Activated naive CD4-positive, alpha-beta T cell treated with anti-CD3 and anti-CD28 coated beads, Interleukin-2, amount 50 U/mL, for 72 hours (primary cell): ENCODE data around the gene PPP1R10. TPM values are rescaled to one million over a fixed set of nuclear protein-coding genes. Genes with fewer than 3 reads are reported as not detected.
A peak's percentile ranks its signal among the peaks of the same experiment; 100 is the strongest.

Experiments
- ATAC-seq, 2 donors: fragments of 150-1000 bp; cut with Tn5 transposase; 2 replicates each; pipeline ENCODE4 v1.10.0; 2021; ENCODE audit warnings: mild to moderate bottlenecking in 2 of 2, moderate library complexity in 2 of 2
- DNase-seq, 2 donors: peaks; one replicate each; pipeline ENCODE4 v3.0.0; 2021 to 2022; ENCODE audit warnings: low spot score in 2 of 2
- H3K27ac Mint-ChIP-seq, 2 donors: one replicate each; pipeline ENCODE4 v1.8.0; 2022; ENCODE audit warnings: mild to moderate bottlenecking in 2 of 2, mixed read lengths in 2 of 2
- H3K36me3 Mint-ChIP-seq, 2 donors: one replicate each; pipeline ENCODE4 v1.8.0; 2022; ENCODE audit warnings: mixed read lengths in 2 of 2
- H3K9me3 Mint-ChIP-seq, 2 donors: one replicate each; pipeline ENCODE4 v1.8.0; 2022; ENCODE audit warnings: mixed read lengths in 2 of 2
- total RNA-seq, 2 donors: library from RNA; stranded (reverse); gene quantifications; one replicate each; pipeline ENCODE4 v1.2.3, GENCODE V29; 2022

Gene PPP1R10
- total RNA-seq, 2 donors from 2014 or later, result 92.1 to 96.8 TPM

GRCh38 chr6:30578051-30578450, 39.0 kb downstream of the PPP1R10 start:
- Mint-ChIP-seq H3K27ac (peak overlapping the region; percentile 14 to 83), H3K36me3 (peaks cover 36 to 52% of the 10 kb centered on the region in 2 donors), H3K9me3 (no peaks in the 10 kb centered on the region)
- peak in 1 of 2 donors; percentile 35 for ATAC-seq
- no peak for DNase-seq

DNA sequence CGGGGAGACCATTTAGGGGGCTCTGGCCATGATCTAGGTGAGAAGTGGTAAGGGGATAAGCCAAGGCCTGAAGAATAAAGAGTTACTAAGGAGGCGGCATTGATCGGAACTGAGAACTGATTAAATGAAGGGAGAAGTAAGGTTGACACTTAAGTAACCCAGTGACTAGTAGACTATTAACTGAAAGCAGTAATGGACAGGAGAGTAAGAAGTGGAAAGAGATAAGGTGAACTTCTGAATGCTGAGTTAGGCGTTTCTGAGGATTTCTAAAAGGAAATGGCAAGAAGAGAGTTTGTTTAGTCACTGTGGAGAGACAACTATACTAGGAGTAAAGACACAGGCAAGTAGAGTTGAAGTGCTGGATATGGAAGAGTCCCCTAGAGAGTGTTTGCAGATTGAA, 43.9 kb downstream of the PPP1R10 start:
- no peak for ATAC-seq
- Mint-ChIP-seq H3K36me3 (peaks cover 30 to 40% of the 10 kb centered on the region in 2 donors), H3K27ac (peak overlapping the region; percentile 2 to 3), H3K9me3 (no peaks in the 10 kb centered on the region)
- DNase-seq, result no peak

- no peak for DNase-seq
- peak overlapping the region; percentile 95 to 100 for H3K27ac Mint-ChIP-seq
- H3K36me3 Mint-ChIP-seq, result peaks cover 21 to 32% of the 10 kb centered on the region in 2 donors
- no peak for ATAC-seq
- no peaks in the 10 kb centered on the region for H3K9me3 Mint-ChIP-seq
Observed at GRCh38 chr6:30572148-30572547, 44.9 kb downstream of the PPP1R10 start.

- Mint-ChIP-seq H3K27ac (peak overlapping the region; percentile 95 to 100), H3K9me3 (no peaks in the 10 kb centered on the region), H3K36me3 (peaks cover 16 to 27% of the 10 kb centered on the region in 2 donors)
- DNase-seq, result no peak
- no peak for ATAC-seq
Observed at GRCh38 chr6:30571762-30572082, 45.3 kb downstream of the PPP1R10 start.

DNA sequence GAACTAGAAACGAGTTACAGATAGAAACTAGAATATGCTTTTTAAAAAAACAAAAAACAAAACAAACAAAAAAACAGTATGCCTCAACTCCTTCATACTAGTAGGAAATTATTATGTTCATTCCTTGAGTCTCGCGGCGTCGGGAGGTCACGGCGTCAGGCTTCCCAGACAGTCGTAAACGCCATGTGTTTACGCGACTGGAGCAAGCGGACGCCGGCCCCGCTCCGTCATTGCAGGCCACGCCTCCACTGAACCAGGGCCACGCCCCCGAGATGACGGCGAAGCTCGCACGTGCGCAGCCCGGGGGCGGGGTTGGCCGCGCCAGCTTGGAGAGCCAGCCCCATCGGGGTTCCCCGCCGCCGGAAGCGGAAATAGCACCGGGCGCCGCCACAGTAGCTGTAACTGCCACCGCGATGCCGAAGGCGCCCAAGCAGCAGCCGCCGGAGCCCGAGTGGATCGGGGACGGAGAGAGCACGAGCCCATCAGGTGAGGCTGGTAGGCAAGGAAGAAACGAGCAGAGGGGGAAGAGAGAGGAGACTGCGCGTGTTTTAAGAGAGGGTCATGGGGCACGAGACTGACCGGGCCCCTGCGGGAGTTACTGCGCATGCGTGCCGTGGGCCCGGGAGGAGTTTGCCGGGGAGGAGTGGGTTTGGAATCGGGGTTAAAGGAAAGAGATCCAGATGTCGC, 45.8 kb downstream of the PPP1R10 start, which contains the start of gene ABCF1:
Gene ABCF1, plus strand, starts transcription at position 368 of the 687 bp plus-strand sequence. Its CDS starts 46 bp downstream, at position 414.
- H3K9me3 Mint-ChIP-seq, result no peaks in the 10 kb centered on the region
- peak within 1 kb of the TSS; percentile 95 to 100 for H3K27ac Mint-ChIP-seq
- peak; percentile 99 to 100 for DNase-seq
- peak; percentile 92 to 94 for ATAC-seq
- peaks cover 12 to 24% of the 10 kb centered on the region in 2 donors for H3K36me3 Mint-ChIP-seq

GRCh38 chr6:30570740-30571074, 46.3 kb downstream of the PPP1R10 start:
- no peaks in the 10 kb centered on the region for H3K9me3 Mint-ChIP-seq
- peak in 1 of 2 donors; percentile 58 for DNase-seq
- peak overlapping the region; percentile 95 to 100 for H3K27ac Mint-ChIP-seq
- peak; percentile 4 to 30 for ATAC-seq
- peaks cover 12 to 24% of the 10 kb centered on the region in 2 donors for H3K36me3 Mint-ChIP-seq

GRCh38 chr6:30570263-30570662, 46.8 kb downstream of the PPP1R10 start:
- no peak for ATAC-seq

GRCh38 chr6:30568245-30568644, 48.8 kb downstream of the PPP1R10 start:
- DNase-seq (peak in 1 of 2 donors; percentile 55), ATAC-seq (peak; percentile 26 to 56)
- no peak overlapping the region for H3K27ac Mint-ChIP-seq

More at GRCh38 chr6:30570263-30570662, 46.8 kb downstream of the PPP1R10 start:
- peak overlapping the region; percentile 4 to 95 for H3K27ac Mint-ChIP-seq
- no peaks in the 10 kb centered on the region for H3K9me3 Mint-ChIP-seq
- DNase-seq, result no peak
- H3K36me3 Mint-ChIP-seq, result peaks cover 12 to 24% of the 10 kb centered on the region in 2 donors

GRCh38 chr6:30565772-30566171, 51.3 kb downstream of the PPP1R10 start:
- Mint-ChIP-seq H3K27ac (no peak overlapping the region), H3K36me3 (peaks cover 14 to 21% of the 10 kb centered on the region in 2 donors), H3K9me3 (no peaks in the 10 kb centered on the region)
- no peak for ATAC-seq
- DNase-seq, result no peak

More at GRCh38 chr6:30568245-30568644, 48.8 kb downstream of the PPP1R10 start:
- Mint-ChIP-seq H3K9me3 (no peaks in the 10 kb centered on the region), H3K36me3 (peaks cover 20 to 24% of the 10 kb centered on the region in 2 donors)

DNA sequence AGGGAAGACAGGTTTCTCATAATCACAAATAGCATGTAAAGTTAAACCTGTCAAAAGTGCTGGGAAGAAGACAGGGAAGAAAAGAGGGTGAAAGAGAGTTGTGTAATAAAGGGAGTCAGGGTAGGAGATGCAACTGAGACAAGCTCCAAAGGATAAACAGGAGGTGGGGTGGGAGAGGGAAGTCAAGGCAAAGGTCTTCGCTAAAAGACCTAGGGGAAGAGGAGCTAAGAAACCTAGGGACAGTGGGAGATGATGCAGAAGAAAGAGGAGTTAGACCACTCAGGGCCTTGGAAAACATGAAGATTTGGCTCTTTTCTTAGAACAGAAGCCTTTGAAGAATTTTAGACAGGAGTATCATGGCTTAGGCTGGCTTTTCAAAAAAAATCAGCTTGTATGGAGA, 52.9 kb downstream of the PPP1R10 start:
- Mint-ChIP-seq H3K36me3 (peaks cover 18 to 26% of the 10 kb centered on the region in 2 donors), H3K27ac (no peak overlapping the region), H3K9me3 (no peaks in the 10 kb centered on the region)
- ATAC-seq, result no peak
- DNase-seq, result no peak

- peaks cover 26 to 34% of the 10 kb centered on the region in 2 donors for H3K36me3 Mint-ChIP-seq
- peak overlapping the region; percentile 3 to 77 for H3K27ac Mint-ChIP-seq
- no peaks in the 10 kb centered on the region for H3K9me3 Mint-ChIP-seq
- ATAC-seq (no peak), DNase-seq (no peak)
Observed at GRCh38 chr6:30562470-30563425, 54.3 kb downstream of the PPP1R10 start.

- H3K27ac Mint-ChIP-seq, result no peak overlapping the region
- no peak for ATAC-seq
- no peaks in the 10 kb centered on the region for H3K9me3 Mint-ChIP-seq
- peaks cover 40 to 47% of the 10 kb centered on the region in 2 donors for H3K36me3 Mint-ChIP-seq
- no peak for DNase-seq
Observed at GRCh38 chr6:30560930-30561329, 56.1 kb downstream of the PPP1R10 start.

DNA sequence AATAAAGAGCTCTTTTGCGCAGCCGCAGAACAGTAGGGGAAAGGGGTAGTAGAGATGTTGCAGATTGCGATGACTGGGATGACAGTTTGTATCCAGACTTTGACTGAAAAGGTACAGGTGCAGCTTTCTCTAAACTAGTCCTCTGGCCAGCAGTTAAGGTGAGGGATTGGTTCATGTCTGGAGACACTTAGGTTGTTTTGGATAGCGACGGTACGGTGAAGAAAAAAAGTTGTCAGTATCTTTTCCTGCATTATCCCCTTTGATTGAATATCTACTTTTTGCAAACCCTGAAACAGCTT, 59.4 kb downstream of the PPP1R10 start:
- Mint-ChIP-seq H3K9me3 (no peaks in the 10 kb centered on the region), H3K27ac (peak overlapping the region; percentile 99), H3K36me3 (peaks cover 46 to 56% of the 10 kb centered on the region in 2 donors)
- peak in 1 of 2 donors; percentile 2 for ATAC-seq
- DNase-seq, result no peak

DNA sequence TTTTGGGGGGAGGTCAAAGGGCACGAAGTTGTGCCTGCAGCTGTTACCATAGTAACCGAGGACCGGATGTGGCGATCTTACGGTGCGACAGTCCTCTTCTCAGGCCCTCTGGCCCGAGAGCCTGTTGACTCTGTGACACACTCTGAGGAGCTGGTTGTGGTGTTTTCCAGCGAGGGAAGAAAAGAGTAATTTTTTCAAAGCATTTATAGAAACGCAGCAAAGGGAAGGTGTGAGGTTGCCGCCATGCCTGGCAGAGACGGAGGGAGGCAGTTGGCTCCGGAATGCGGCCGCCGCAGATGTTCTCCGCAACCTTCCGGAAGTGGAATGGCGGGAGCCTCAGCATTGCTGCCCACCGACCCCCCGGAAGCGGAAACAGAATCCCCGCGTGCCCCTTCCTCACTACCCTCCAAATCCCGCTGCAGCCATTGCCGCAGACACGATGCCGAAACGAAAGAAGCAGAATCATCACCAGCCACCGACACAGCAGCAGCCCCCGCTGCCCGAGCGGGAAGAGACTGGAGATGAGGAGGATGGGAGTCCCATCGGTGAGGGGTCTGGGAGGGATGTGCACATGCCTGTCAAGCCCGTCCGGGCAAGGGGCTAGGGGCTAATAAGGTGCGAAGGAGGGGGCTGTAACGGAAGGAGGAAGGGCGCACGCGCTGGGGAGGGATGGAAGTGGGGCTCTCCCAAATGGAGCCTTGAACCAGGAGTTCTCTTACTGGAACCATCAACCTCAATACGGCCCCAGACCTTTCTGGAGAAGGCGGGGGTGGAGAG, 59.9 kb downstream of the PPP1R10 start, which contains the start of gene PRR3:
Gene PRR3, plus strand, starts transcription at position 390 of the 777 bp plus-strand sequence. Its CDS starts 50 bp downstream, at position 440.
- peak within 1 kb of the TSS; percentile 99 for H3K27ac Mint-ChIP-seq
- peak; percentile 79 to 81 for ATAC-seq
- H3K36me3 Mint-ChIP-seq, result peaks cover 40 to 56% of the 10 kb centered on the region in 2 donors
- peak; percentile 83 to 92 for DNase-seq
- no peaks in the 10 kb centered on the region for H3K9me3 Mint-ChIP-seq

DNA sequence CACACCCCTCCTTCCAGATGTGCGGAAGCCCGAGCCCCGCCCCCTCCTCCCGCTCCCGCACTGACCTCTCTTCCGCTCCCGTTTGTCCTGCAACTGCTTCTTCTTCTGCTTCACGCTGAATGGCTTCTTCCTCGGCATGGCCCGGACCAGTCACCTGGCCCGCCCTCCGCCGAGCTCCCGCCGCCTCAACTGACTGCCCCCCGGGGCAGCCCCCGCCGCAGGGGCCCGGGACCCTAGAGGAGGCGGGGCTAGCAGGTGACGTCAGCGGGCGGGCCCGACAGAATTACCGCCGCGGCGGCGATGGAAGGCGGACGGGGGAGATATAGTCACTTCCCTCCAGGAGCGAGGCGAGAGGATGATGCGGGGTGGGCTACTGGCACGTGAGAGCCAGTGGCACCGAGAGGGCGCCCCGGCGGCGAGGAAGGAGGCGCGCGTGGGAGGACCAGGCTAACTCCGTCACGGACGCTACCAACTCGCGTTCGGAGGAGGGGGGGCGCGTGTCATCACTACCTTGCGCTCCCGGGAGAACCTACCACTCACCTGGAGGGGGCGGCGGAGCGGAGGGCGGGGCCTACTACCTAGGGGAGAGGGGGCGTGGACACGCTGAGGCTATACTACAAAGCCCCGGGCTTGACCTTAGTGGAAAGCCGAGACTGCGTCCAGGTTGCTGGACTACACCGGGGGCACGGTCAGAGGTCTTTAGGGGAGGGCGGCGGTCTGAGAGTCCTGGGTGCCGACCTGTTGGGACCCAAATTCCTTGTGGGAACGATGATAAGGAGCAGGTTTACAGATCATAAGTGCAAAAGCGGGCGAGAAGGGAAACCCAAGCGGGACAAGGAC, 60.8 kb downstream of the PPP1R10 start, which contains the start of gene GNL1:
Gene GNL1, minus strand, starts transcription at position 424 of the 840 bp plus-strand sequence. Its CDS starts 286 bp downstream, at position 138.
- H3K27ac Mint-ChIP-seq, result peak within 1 kb of the TSS; percentile 99
- H3K9me3 Mint-ChIP-seq, result no peaks in the 10 kb centered on the region
- peaks cover 40 to 56% of the 10 kb centered on the region in 2 donors for H3K36me3 Mint-ChIP-seq
- ATAC-seq (peak; percentile 84 to 92), DNase-seq (peak; percentile 98 to 99)

- ATAC-seq (no peak), DNase-seq (no peak)
- Mint-ChIP-seq H3K27ac (peak overlapping the region; percentile 99), H3K36me3 (peaks cover 40 to 59% of the 10 kb centered on the region in 2 donors), H3K9me3 (no peaks in the 10 kb centered on the region)
Observed at GRCh38 chr6:30555816-30556065, 61.3 kb downstream of the PPP1R10 start.
